GM18526 (cell line): ENCODE measurements around the gene GIMAP8.

Source experiments
- POLR2A ChIP-seq: IDR thresholded peaks from 3 replicates; pipeline ENCODE4 v1.6.1; 2011; ENCODE audit not compliant: insufficient read length; ENCODE audit errors: extremely low read depth

GIMAP8 gene

GRCh38 chr7:150444674-150445365 is 5.6 kb upstream of the GIMAP8 start:
- no peak for TF ChIP-seq POLR2A

- TF ChIP-seq POLR2A: no peak
Observed at GRCh38 chr7:150446288-150446938, 4.0 kb upstream of the GIMAP8 start.

- TF ChIP-seq POLR2A: no peak
Observed at GRCh38 chr7:150447966-150448788, 2.3 kb upstream of the GIMAP8 start.

GRCh38 chr7:150448789-150449147 is 1.7 kb upstream of the GIMAP8 start:
- TF ChIP-seq POLR2A: no peak

- TF ChIP-seq POLR2A: no peak
Observed at GRCh38 chr7:150449206-150449952, 1.1 kb upstream of the GIMAP8 start.

GRCh38 chr7:150451097-150451793 is 815 bp downstream of the GIMAP8 start:
- TF ChIP-seq POLR2A: no peak

- no peak for TF ChIP-seq POLR2A
Observed at GRCh38 chr7:150451833-150452461, 1.5 kb downstream of the GIMAP8 start.

GRCh38 chr7:150453181-150453580 is 2.8 kb downstream of the GIMAP8 start:
- no peak for TF ChIP-seq POLR2A

GRCh38 chr7:150453892-150454291 is 3.5 kb downstream of the GIMAP8 start:
- no peak for TF ChIP-seq POLR2A

- no peak for TF ChIP-seq POLR2A
Observed at GRCh38 chr7:150458235-150458634, 7.8 kb downstream of the GIMAP8 start.

- no peak for TF ChIP-seq POLR2A
Observed at GRCh38 chr7:150458756-150459155, 8.3 kb downstream of the GIMAP8 start.

- TF ChIP-seq POLR2A: no peak
Observed at GRCh38 chr7:150461520-150461919, 11.1 kb downstream of the GIMAP8 start.

- TF ChIP-seq POLR2A: no peak
Observed at GRCh38 chr7:150462413-150462812, 12.0 kb downstream of the GIMAP8 start.

- no peak for TF ChIP-seq POLR2A
Observed at GRCh38 chr7:150463461-150463860, 13.0 kb downstream of the GIMAP8 start.

GRCh38 chr7:150464962-150465361 is 14.5 kb downstream of the GIMAP8 start:
- no peak for TF ChIP-seq POLR2A

GRCh38 chr7:150465414-150465813 is 15.0 kb downstream of the GIMAP8 start:
- no peak for TF ChIP-seq POLR2A
